GM21390 (cell line): ENCODE measurements around the gene TMEM139.
"Not testable (repeated sequence)": the region's sequence is repeated elsewhere in the genome, so short reads cannot be mapped to it uniquely, and the experiment has no call there.

Experiments
- ATAC-seq: cut with Tn5 transposase; IDR thresholded peaks from one replicate; pipeline ENCODE4 v1.9.1; 2021; ENCODE audit not compliant: unreplicated experiment

The TMEM139 gene

GRCh38 chr7:143287935-143288826 is 3.4 kb downstream of the TMEM139 start, which contains the start of gene CASP2:
Gene CASP2 (plus strand): TSS chr7:143288351. CDS start chr7:143288456, 105 bp downstream.
- peak; percentile 88 for ATAC-seq

DNA sequence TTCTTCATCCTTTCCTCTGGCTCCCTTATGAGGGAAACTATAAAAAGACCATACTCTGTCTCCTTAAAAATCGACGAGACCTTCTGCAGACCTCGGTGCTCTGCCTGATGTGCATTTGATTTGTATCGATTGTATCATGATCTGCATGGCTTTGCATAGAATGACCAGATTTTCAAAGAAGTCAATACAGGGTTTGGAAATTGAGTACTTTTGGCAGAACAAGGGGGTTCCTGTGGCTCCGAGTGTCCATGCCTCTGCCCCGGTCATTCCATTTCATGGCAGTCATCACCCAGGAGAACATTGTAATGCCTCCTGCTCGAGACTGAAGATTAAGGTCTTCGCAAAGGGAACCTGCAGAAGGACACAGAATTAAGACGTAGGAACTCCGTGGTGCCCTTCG is 4.1 kb downstream of the TMEM139 start:
- ATAC-seq = no peak

- no peak for ATAC-seq
Measured at GRCh38 chr7:143289421-143289820, 4.7 kb downstream of the TMEM139 start.

- ATAC-seq = not testable (repeated sequence)
Measured at GRCh38 chr7:143289888-143290287, 5.1 kb downstream of the TMEM139 start.

GRCh38 chr7:143290293-143290692 is 5.5 kb downstream of the TMEM139 start:
- no peak for ATAC-seq

- ATAC-seq = no peak
Measured at GRCh38 chr7:143292876-143293275, 8.1 kb downstream of the TMEM139 start.

- ATAC-seq = no peak
Measured at GRCh38 chr7:143295870-143296269, 11.1 kb downstream of the TMEM139 start.

DNA sequence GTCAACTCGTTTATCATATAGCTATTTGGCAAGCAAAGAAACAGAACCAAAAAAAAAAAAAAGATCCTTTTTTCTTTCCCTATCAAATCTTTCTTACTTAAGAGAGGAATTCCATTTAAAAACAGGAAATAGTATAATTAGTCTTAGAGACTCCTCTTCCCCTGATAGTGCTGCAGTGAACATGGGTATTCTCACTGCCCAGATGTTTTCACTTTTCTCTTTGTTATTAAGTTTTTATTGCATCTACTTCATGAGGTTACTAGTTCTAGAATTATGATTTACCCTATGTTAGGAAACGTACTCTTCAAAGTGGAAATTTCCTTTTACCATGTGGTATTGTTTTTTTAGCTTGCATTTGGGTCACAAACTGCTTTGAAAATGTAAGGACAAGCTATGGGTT is 11.9 kb downstream of the TMEM139 start:
- ATAC-seq = no peak

GRCh38 chr7:143299346-143299745 is 14.6 kb downstream of the TMEM139 start:
- ATAC-seq = no peak

DNA sequence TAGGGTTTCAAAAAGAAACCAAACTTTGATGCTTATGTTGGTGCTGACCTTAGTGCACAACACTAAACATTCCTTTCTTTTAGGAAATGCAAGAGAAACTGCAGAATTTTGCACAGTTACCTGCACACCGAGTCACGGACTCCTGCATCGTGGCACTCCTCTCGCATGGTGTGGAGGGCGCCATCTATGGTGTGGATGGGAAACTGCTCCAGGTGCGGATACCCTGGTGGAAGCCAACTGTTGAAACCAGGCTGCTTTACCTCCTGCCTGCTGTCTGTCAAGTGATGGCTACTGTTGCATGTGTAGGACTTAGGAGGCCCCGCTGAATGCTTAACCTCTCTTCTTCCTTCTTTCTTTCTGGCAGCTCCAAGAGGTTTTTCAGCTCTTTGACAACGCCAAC is 15.1 kb downstream of the TMEM139 start:
- ATAC-seq = no peak

DNA sequence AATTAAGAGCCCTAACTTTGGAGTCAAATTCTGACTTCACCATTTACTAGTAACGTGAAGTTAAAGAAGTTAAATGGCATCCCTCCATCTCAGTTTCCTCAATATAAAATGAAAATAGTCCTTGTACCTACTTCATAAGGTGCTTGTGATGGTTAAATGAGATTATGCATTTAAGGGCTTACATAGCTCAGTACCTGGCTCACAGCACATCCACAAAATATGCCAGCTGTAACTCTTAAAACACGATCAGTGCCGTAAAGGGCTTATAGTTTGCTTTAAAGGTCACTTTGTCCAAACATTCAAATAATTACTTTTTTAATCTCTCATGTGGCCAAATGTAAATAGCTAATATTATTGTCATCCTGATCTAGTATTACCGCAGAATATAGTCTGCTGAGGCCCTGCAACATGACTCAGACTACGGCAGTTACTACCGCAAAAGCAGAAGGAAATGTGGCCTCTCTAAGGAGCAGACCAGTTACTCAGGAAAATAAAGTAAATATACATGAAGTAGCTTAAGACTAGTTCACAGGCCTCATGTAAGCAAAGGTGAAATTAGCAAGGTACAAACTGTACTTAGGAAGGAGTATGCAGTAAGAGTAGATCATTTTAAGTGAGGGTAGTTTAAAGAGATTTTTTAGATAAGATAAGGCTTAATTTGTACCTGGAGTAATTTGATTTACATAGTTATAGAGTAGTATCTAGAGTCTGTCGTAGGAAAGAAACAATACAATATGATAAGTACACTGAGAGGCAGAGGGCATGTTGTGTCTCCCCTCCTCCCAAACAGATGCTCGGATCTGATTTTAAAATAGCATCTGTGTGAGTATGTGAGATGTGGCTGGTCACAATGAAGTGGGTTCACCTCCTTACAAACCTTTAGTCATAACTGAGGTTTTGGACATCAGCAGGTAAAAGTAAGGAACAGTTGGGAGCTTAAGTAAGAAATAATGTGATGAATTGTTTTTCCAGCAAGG is 16.5 kb downstream of the TMEM139 start:
- no peak for ATAC-seq

- no peak for ATAC-seq
Measured at GRCh38 chr7:143303733-143304132, 19.0 kb downstream of the TMEM139 start.

DNA sequence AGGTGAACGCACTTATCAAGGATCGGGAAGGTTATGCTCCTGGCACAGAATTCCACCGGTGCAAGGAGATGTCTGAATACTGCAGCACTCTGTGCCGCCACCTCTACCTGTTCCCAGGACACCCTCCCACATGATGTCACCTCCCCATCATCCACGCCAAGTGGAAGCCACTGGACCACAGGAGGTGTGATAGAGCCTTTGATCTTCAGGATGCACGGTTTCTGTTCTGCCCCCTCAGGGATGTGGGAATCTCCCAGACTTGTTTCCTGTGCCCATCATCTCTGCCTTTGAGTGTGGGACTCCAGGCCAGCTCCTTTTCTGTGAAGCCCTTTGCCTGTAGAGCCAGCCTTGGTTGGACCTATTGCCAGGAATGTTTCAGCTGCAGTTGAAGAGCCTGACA is 20.2 kb downstream of the TMEM139 start:
- ATAC-seq = no peak

GRCh38 chr7:143305423-143306070 is 20.8 kb downstream of the TMEM139 start:
- ATAC-seq = no peak

DNA sequence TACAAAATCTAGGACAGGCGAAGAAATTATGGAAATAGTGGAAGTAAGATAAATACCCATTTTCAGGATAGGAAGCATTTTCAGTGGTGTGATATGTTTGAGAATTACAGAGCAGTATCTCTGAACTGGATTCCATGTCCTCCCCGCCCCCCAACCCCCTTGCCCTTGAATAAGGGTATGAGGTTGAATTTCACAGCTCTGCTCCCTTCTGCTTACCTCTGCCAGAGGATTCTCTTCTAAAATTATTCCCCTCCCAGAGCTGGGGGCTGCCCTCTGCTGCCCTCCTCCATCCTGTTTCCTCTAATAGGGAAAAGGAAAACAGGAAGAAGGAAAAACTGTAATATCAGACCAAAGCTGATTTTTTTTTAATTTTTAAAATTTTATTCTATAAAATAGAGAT is 23.9 kb downstream of the TMEM139 start:
- no peak for ATAC-seq

DNA sequence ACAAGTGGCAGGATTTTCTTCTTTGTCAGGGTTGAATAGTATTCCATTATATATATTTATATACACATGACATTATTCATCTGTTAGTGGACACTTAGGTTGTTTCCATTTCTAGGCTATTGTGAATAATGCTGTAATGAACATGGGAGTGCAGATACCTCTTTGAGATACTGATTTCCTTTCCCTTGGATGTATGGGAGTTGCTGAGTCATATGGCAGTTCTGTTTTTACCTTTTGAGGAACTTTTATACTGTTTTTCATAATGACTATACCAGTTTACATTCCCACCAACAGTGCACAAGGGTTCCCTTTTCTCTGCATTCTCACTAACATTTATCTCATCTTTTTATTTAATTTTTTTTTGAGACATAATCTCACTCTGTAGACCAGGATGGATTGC is 29.4 kb downstream of the TMEM139 start:
- ATAC-seq = no peak

- no peak for ATAC-seq
Measured at GRCh38 chr7:143315776-143316175, 31.0 kb downstream of the TMEM139 start, which contains the start of gene CLCN1. Gene CLCN1 (plus strand): TSS chr7:143316111. CDS start chr7:143316213, 102 bp downstream.

DNA sequence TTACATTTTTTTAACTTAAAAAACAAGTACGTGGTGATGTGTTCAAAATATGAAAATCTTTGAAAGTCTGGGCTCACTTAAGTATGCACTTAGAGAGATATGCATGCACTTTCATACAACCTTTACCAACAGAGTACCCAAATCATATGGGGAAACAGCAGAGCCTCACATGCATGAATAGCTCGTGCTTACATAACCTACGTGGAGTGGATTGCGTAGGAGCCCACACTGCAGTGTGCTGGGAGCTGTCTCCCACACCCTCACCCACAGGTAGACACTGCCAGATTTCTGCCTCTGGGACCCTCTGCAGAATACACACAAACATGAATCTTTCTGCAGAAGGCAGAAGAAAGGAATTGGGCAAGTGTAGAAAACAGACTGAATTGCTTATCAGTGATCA is 31.7 kb downstream of the TMEM139 start:
- no peak for ATAC-seq

DNA sequence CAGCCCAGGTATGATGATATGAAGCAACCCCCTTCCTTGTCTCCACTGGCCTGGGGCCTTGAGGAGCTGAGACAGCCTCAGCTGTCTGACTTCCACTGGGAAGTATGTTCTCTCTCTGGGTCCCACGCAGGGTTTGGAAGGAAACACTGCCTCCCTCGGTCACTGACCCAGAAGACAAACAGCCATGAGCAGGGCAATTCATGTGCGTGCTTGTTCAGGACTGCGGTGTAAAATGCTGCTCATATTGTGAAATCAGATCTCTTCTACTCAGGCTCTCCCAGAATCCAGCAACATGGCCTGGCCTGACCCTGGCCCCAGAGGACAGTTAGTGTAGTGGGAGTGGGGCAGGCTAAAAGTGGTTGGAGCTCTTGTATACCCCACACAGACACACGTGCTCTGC is 33.9 kb downstream of the TMEM139 start:
- ATAC-seq = no peak

DNA sequence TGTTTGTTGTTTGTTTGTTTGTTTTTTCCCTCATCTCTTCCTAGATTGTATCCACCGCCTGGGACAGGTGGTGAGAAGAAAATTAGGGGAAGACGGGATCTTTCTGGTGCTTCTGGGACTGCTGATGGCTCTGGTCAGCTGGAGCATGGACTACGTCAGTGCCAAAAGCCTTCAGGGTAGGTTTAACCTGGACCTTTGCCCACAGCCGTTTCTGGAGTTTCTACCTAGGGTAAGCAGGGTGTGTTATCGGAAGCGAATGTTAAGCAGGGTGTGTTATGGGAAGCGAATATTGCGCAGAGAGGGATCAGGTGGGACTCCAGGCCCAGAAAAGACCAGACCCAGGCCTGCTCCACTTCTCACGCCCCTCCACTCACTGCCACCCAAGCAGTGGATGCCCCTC is 35.9 kb downstream of the TMEM139 start:
- no peak for ATAC-seq

- ATAC-seq = no peak
Measured at GRCh38 chr7:143321242-143321641, 36.5 kb downstream of the TMEM139 start.
